IMR-90 (cell line): ENCODE measurements around the gene TUBGCP3. TPM values are rescaled to one million over a fixed set of nuclear protein-coding genes. Genes with fewer than 3 reads are reported as not detected.

Experiments
- ATAC-seq: fragments of 200-7000 bp; cut with Tn5 transposase; 2 replicates; pipeline ENCODE4 v1.9.1; 2020; ENCODE audit warnings: low read depth, mild to moderate bottlenecking, moderate library complexity
- BruUV-seq: library from RNA; stranded (reverse); fragments of 400-500 nt; replicated peaks from 2 replicates; lab custom pipeline; 2021; lab: Mats Ljungman, UMichigan
- CTCF ChIA-PET: fragments of 300-600 bp; formaldehyde crosslinking; extraction: SDS; loops from one replicate; lab custom pipeline; 2021; ENCODE audit warnings: antibody characterized with exemption; lab: Yijun Ruan, JAX
- POLR2A ChIA-PET: fragments of 300-600 bp; sonication (Branson Sonifier 250); formaldehyde crosslinking; loops from one replicate; lab custom pipeline; 2022; ENCODE audit warnings: antibody characterized with exemption; ENCODE audit not compliant: unreplicated experiment; lab: Charles Lee
- DNase-seq: peaks from one replicate; pipeline ENCODE4 v3.0.0; 2013
- H2AFZ ChIP-seq: replicated peaks from 2 replicates; pipeline ENCODE3; 2013; ENCODE audit warnings: low read length, mild to moderate bottlenecking; ENCODE audit not compliant: poor library complexity
- H2AK5ac ChIP-seq: 2 replicates; pipeline ENCODE4 v1.6.1; 2013; ENCODE audit warnings: low read depth, low read length, inconsistent platforms
- H2AK9ac ChIP-seq: replicated peaks from 2 replicates; pipeline ENCODE3; 2013; ENCODE audit warnings: mild to moderate bottlenecking, low read depth, low read length, moderate library complexity; ENCODE audit not compliant: poor library complexity
- H2BK120ac ChIP-seq: 2 replicates; pipeline ENCODE4 v1.6.1; 2013; ENCODE audit warnings: low read depth, low read length, inconsistent platforms
- H2BK15ac ChIP-seq: 3 replicates; pipeline ENCODE4 v1.6.1; 2013; ENCODE audit warnings: low read depth, low read length, inconsistent platforms
- H2BK20ac ChIP-seq: 2 replicates; pipeline ENCODE4 v1.6.1; 2013; ENCODE audit warnings: low read depth, mild to moderate bottlenecking, inconsistent platforms, low read length, moderate library complexity
- H2BK5ac ChIP-seq: 2 replicates; pipeline ENCODE4 v1.6.1; 2013; ENCODE audit warnings: mild to moderate bottlenecking, low read depth, low read length, inconsistent platforms; ENCODE audit not compliant: poor library complexity, severe bottlenecking
- H3K14ac ChIP-seq: replicated peaks from 2 replicates; pipeline ENCODE4 v1.6.1; 2013; ENCODE audit warnings: low read depth, low read length, inconsistent platforms
- H3K18ac ChIP-seq: 2 replicates; pipeline ENCODE4 v1.6.1; 2013; ENCODE audit warnings: low read depth, low read length, control low read depth
- H3K23ac ChIP-seq: 2 replicates; pipeline ENCODE4 v1.6.1; 2013; ENCODE audit warnings: low read depth, low read length, inconsistent platforms
- H3K27ac ChIP-seq: 2 replicates; pipeline ENCODE4 v1.5.1; 2013; ENCODE audit warnings: mild to moderate bottlenecking, control low read depth, low read length; ENCODE audit not compliant: insufficient read depth
- H3K27me3 ChIP-seq: 2 replicates; pipeline ENCODE4 v1.6.1; 2013; ENCODE audit warnings: low read length; ENCODE audit not compliant: control insufficient read depth, insufficient read depth
- H3K36me3 ChIP-seq: 2 replicates; pipeline ENCODE4 v1.6.1; 2013; ENCODE audit warnings: low read length, mixed read lengths; ENCODE audit not compliant: control insufficient read depth, insufficient read depth
- H3K4ac ChIP-seq: 2 replicates; pipeline ENCODE4 v1.6.1; 2013; ENCODE audit warnings: low read depth, low read length, inconsistent platforms
- H3K4me1 ChIP-seq: 2 replicates; pipeline ENCODE4 v1.6.1; 2013; ENCODE audit warnings: low read length, mixed read lengths; ENCODE audit not compliant: control insufficient read depth, insufficient read depth
- H3K4me2 ChIP-seq: 2 replicates; pipeline ENCODE4 v1.6.1; 2013; ENCODE audit warnings: low read depth, mild to moderate bottlenecking, control low read depth, low read length, moderate library complexity
- H3K4me3 ChIP-seq: 2 replicates; pipeline ENCODE4 v1.5.1; 2013; ENCODE audit warnings: low read depth, mild to moderate bottlenecking, control low read depth, low read length, moderate library complexity; ENCODE audit not compliant: insufficient read depth
- H3K56ac ChIP-seq: 2 replicates; pipeline ENCODE4 v1.6.1; 2013; ENCODE audit warnings: low read length, inconsistent platforms; ENCODE audit not compliant: insufficient read depth; ENCODE audit errors: extremely low read depth
- H3K79me1 ChIP-seq, 2 experiments: 2 replicates each; pipeline ENCODE4 v1.6.1; 2013; ENCODE audit warnings: low read length in 2 of 2, inconsistent platforms in 1 of 2, low read depth in 1 of 2
- H3K9ac ChIP-seq: 2 replicates; pipeline ENCODE4 v1.6.1; 2013; ENCODE audit warnings: low read depth, low read length, control low read depth
- H3K9me1 ChIP-seq: 2 replicates; pipeline ENCODE4 v1.6.1; 2013; ENCODE audit warnings: low read length, inconsistent platforms; ENCODE audit not compliant: insufficient read depth
- H3K9me3 ChIP-seq: 2 replicates; pipeline ENCODE4 v1.6.1; 2013; ENCODE audit warnings: low read length; ENCODE audit not compliant: control insufficient read depth, insufficient read depth
- H4K20me1 ChIP-seq: 2 replicates; pipeline ENCODE4 v1.6.1; 2013; ENCODE audit warnings: low read length, inconsistent platforms; ENCODE audit not compliant: insufficient read depth
- H4K5ac ChIP-seq: 2 replicates; pipeline ENCODE4 v1.6.1; 2013; ENCODE audit warnings: mild to moderate bottlenecking, low read depth, low read length, control low read depth
- H4K8ac ChIP-seq, 2 experiments: 2 replicates each; pipeline ENCODE4 v1.6.1; 2013; ENCODE audit warnings: low read depth in 2 of 2, low read length in 2 of 2, control low read depth in 1 of 2, inconsistent platforms in 1 of 2
- H4K91ac ChIP-seq: 2 replicates; pipeline ENCODE4 v1.6.1; 2013; ENCODE audit warnings: low read depth, low read length, inconsistent platforms; ENCODE audit not compliant: insufficient read depth
- BHLHE40 ChIP-seq: fragments of 150-350 bp; IDR thresholded peaks from 2 replicates; pipeline ENCODE4 v1.6.1; 2016; ENCODE audit warnings: mild to moderate bottlenecking, low read depth, low read length
- CHD1 ChIP-seq: IDR thresholded peaks from 2 replicates; pipeline ENCODE4 v1.6.1; 2012; ENCODE audit warnings: low read depth, low read length, improper control_type of control experiment
- ELK1 ChIP-seq: fragments of 150-350 bp; IDR thresholded peaks from 2 replicates; pipeline ENCODE4 v1.6.1; 2016; ENCODE audit warnings: low read depth, mild to moderate bottlenecking, low read length, moderate library complexity, borderline replicate concordance
- MAZ ChIP-seq: IDR thresholded peaks from 2 replicates; pipeline ENCODE4 v1.6.1; 2012; ENCODE audit warnings: low read depth, mild to moderate bottlenecking, low read length, improper control_type of control experiment, moderate library complexity, borderline replicate concordance
- MXI1 ChIP-seq: IDR thresholded peaks from 2 replicates; pipeline ENCODE4 v1.6.1; 2012; ENCODE audit warnings: low read depth, mild to moderate bottlenecking, low read length, moderate library complexity, borderline replicate concordance
- RFX5 ChIP-seq: IDR thresholded peaks from 2 replicates; pipeline ENCODE4 v1.8.0; 2012; ENCODE audit warnings: low read depth, mild to moderate bottlenecking, low read length, moderate library complexity
- SMC3 ChIP-seq: fragments of 150-350 bp; IDR thresholded peaks from 2 replicates; pipeline ENCODE4 v1.6.1; 2016; ENCODE audit warnings: low read depth, mild to moderate bottlenecking, antibody characterized with exemption, low read length, moderate library complexity
- USF2 ChIP-seq: fragments of 150-350 bp; IDR thresholded peaks from 2 replicates; pipeline ENCODE4 v1.6.1; 2017; ENCODE audit warnings: mild to moderate bottlenecking, antibody characterized with exemption, low read length, low read depth
- WGBS, 2 experiments: methylation state at CpG; one replicate each; pipeline versions ENCODE4 v1.1.5 to v1.1.7; 2013; ENCODE audit warnings: missing lambda C conversion rate in 2 of 2; ENCODE audit not compliant: insufficient read length in 1 of 2; ENCODE audit errors: extremely low coverage in 2 of 2; 5-methylcytosine and 5-hydroxymethylcytosine counted together
- dilution Hi-C: fragments of 300-500 bp; cut with HindIII; formaldehyde crosslinking; loops from one replicate; pipeline ENCODE4 v1.14.3; 2018; ENCODE audit warnings: low sequenced_read_pairs; ENCODE audit not compliant: unreplicated experiment
- in situ Hi-C: fragments of 300-500 bp; cut with MboI; formaldehyde crosslinking; loops from 3 replicates; pipeline ENCODE4 v1.14.3; 2019; ENCODE audit warnings: low sequenced_read_pairs, inconsistent platforms, mixed read lengths
- intact Hi-C: fragments of 100-400 bp; cut with micrococcal nuclease; formaldehyde crosslinking; loops from 2 replicates; pipeline ENCODE4 v1.10.0; 2022
- polyA plus RNA-seq, 3 experiments: library from polyadenylated mRNA; depleted of rRNA; stranded (reverse); fragments of >200 nt; gene quantifications; 2 replicates each; pipeline ENCODE4 v1.2.3, GENCODE V29; 2012; ENCODE audit warnings: low replicate concordance in 1 of 3
- total RNA-seq: library from RNA; depleted of rRNA; stranded (reverse); fragments of >200 nt; gene quantifications from 2 replicates; pipeline ENCODE4 v1.2.3, GENCODE V29; 2012

TUBGCP3 gene
- total and polyA plus RNA-seq, 2 of the 4 experiments (the other 2 are of a cell fraction) = 16.0 to 17.8 TPM

GRCh38 chr13:112626761-112627160, 38.8 kb upstream of the TUBGCP3 start:
- Histone ChIP-seq H2BK20ac (no peak overlapping the region), H3K4me3 (no peak overlapping the region), H3K23ac (no peak overlapping the region), H2BK5ac (no peak overlapping the region), H3K18ac (no peak overlapping the region), H4K5ac (no peak overlapping the region), H2BK120ac (no peak overlapping the region), H4K20me1 (no peaks in the 10 kb centered on the region), H2AK9ac (no peak overlapping the region), H3K4me1 (no peaks in the 10 kb centered on the region), H3K27me3 (peaks cover 48% of the 10 kb centered on the region), H3K56ac (no peak overlapping the region), H3K79me1 (no peaks in the 10 kb centered on the region), H3K4me2 (no peak overlapping the region), H2BK15ac (no peak overlapping the region), H3K9me1 (no peaks in the 10 kb centered on the region), H3K9me3 (no peaks in the 10 kb centered on the region), H4K91ac (no peak overlapping the region), H3K27ac (no peak overlapping the region), H2AFZ (no peak overlapping the region), H3K9ac (no peak overlapping the region), H2AK5ac (no peak overlapping the region), H3K36me3 (no peaks in the 10 kb centered on the region), H4K8ac (no peak overlapping the region), H3K4ac (no peak overlapping the region), H3K14ac (no peak overlapping the region)
- in situ Hi-C loops (no loop called here), intact Hi-C loops (no loop called here), dilution Hi-C loops (no loop called here)
- no TSS peak for BruUV-seq
- no peak for TF ChIP-seq USF2
- TF ChIP-seq SMC3 = no peak
- no peak for TF ChIP-seq CHD1
- no peak for TF ChIP-seq MXI1
- TF ChIP-seq RFX5 = no peak
- TF ChIP-seq ELK1 = no peak
- TF ChIP-seq BHLHE40 = no peak
- TF ChIP-seq MAZ = no peak
- ChIA-PET CTCF (no interaction called here), POLR2A (no interaction called here)
- WGBS, 2 experiments = 80% methylated on average over 1 of the region's 10 CpGs; no CpG with 5 or more reads in 1 of the 2 experiments
- no peak for ATAC-seq
- no peak for DNase-seq
